ENCODE results near the gene CCDC54. TPM values are rescaled to one million over a fixed set of nuclear protein-coding genes. Genes with fewer than 3 reads are reported as not detected.

Gene CCDC54
- total RNA-seq: not detected in 2 replicates

GRCh38 chr3:107377151-107377550 lies at the start of gene CCDC54:
Gene CCDC54, plus strand, starts transcription at chr3:107377439. Its CDS starts 149 bp downstream, at chr3:107377588.

Other genes starting within 250 kb of the CCDC54 start
- gene BBX, start 145.5 kb downstream of the CCDC54 start, total RNA-seq: 26.6 and 31.3 TPM in 2 replicates

Measured in airway epithelial cell (primary cell).